Fibroblast of villous mesenchyme (primary cell): ENCODE data around the gene LAMP1. TPM values are rescaled to one million over a fixed set of nuclear protein-coding genes. Genes with fewer than 3 reads are reported as not detected.

Experiments used
- DNase-seq: peaks from one replicate; pipeline ENCODE4 v3.0.0-alpha.2; 2010; ENCODE audit warnings: low read depth
- H3K4me3 ChIP-seq: 2 replicates; pipeline ENCODE4 v1.5.1; 2011; ENCODE audit warnings: low read depth, mild to moderate bottlenecking, low read length
- CTCF ChIP-seq: IDR thresholded peaks from 2 replicates; pipeline ENCODE4 v1.5.1; 2012; ENCODE audit warnings: low read depth, mild to moderate bottlenecking, low read length; ENCODE audit not compliant: insufficient read depth
- total RNA-seq: library from RNA; depleted of rRNA; stranded (reverse); fragments of >200 nt; gene quantifications from 2 replicates; pipeline ENCODE4 v1.2.3, GENCODE V29; 2012

LAMP1 gene
- total RNA-seq, 1 donor = 101 TPM

- peak overlapping the region; percentile 84 for H3K4me3 ChIP-seq
- no peak for DNase-seq
- no peak for TF ChIP-seq CTCF
Measured at GRCh38 chr13:113295776-113296175, 1.3 kb upstream of the LAMP1 start.

- peak; percentile 29 for DNase-seq
- peak overlapping the region; percentile 92 for H3K4me3 ChIP-seq
- no peak for TF ChIP-seq CTCF
Measured at GRCh38 chr13:113297370-113298042, 467 bp downstream of the LAMP1 start.

GRCh38 chr13:113298043-113298945 is 1.3 kb downstream of the LAMP1 start:
- peak; percentile 19 for DNase-seq
- TF ChIP-seq CTCF = no peak

GRCh38 chr13:113299951-113300350 is 2.9 kb downstream of the LAMP1 start:
- DNase-seq = peak; percentile 42
- TF ChIP-seq CTCF = no peak

More at GRCh38 chr13:113298043-113298945, 1.3 kb downstream of the LAMP1 start:
- H3K4me3 ChIP-seq = peak overlapping the region; percentile 92

GRCh38 chr13:113302986-113303385 is 5.9 kb downstream of the LAMP1 start:
- TF ChIP-seq CTCF = no peak
- no peak for DNase-seq
- H3K4me3 ChIP-seq = no peak overlapping the region

More at GRCh38 chr13:113299951-113300350, 2.9 kb downstream of the LAMP1 start:
- H3K4me3 ChIP-seq = no peak overlapping the region

GRCh38 chr13:113304121-113304520 is 7.1 kb downstream of the LAMP1 start:
- no peak for DNase-seq
- H3K4me3 ChIP-seq = no peak overlapping the region

More at GRCh38 chr13:113304121-113304520, 7.1 kb downstream of the LAMP1 start:
- no peak for TF ChIP-seq CTCF
